OCI-M1 (cell line): Measurements from ENCODE around the gene NKRF.
"Not testable (repeated sequence)": the region's sequence is repeated elsewhere in the genome, so short reads cannot be mapped to it uniquely, and the experiment has no call there.

ENCODE experiments used
- DNase-seq: peaks from one replicate; lab custom pipeline; 2025; lab: John Stamatoyannopoulos, UW

NKRF gene

DNA sequence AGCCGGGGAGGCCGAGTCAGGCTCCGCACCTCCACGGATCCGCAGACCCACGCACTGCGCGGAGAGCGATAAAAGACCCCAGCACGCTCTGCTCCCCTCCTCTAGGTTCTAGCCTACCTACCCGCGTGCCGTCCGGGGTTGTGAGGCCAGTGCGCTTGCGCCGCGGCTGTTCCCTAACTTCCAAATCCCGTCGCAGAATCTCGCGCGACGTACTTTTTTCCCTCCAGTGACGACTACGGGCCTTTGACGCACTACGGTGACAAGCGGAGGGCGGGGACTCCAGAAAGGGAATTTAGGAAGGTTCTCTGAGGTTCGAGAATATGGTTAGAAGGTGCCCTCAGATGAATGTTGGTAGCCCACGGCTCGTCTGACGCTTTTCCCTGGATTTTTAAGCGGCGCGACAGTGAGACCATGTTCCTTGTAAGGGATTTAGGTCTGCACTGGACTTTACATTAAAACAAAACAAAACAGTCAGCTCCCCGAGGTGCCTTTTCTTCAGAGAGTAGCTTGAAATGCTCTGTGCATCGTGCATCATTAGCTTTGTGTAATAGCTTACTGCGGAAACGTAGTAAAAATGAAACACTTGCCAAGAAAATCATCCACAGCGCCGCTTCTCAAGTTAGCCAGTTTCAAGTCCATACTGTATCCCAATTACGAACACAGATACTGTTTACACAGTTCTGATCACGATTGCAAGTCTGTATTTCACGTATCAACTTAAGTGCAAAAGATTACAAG is at the start of gene NKRF:
NKRF (minus strand) TSS at position 145 of the 738 bp plus-strand sequence.
- peak; percentile 96 for DNase-seq

DNA sequence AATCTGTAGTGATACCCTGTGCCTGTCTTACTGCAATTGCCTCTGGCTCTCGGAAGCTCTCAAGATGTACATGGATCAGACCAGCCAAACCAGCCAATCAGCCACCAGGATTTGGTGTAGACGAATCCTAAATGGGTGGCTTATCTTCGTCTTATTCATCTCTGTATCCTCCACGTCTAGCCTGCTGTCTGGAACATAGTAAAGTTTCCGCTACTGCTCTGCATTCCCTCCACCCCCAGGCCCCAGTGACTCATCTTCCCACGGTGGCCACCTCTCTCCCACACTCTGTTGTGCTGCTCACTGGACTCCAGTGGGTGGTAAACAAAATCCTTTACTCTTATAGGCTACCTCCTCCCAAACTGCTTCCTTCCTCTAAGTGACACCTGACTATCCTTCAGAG is 48.9 kb upstream of the NKRF start:
- no peak for DNase-seq

DNA sequence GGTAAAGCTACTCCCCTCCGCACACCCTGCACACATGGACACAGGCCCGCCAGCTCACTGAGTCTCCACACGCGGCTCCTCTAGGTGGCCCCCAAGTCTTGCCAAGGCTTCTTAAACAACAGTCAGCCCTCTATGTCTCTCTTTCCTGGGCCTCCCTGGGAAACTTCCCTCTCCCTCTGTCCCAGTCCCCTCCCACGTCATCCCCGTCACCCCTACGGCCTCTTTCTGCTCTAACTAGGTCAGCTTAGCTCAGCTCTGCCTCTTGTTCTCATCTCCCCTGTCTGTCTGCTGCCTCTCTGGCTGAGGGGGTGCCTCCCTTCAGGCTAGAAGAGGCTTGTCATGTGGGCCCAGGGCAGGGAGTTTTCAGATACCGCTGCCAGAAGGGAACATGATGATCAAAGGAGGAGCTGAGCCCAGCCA is 47.9 kb upstream of the NKRF start:
- no peak for DNase-seq

DNA sequence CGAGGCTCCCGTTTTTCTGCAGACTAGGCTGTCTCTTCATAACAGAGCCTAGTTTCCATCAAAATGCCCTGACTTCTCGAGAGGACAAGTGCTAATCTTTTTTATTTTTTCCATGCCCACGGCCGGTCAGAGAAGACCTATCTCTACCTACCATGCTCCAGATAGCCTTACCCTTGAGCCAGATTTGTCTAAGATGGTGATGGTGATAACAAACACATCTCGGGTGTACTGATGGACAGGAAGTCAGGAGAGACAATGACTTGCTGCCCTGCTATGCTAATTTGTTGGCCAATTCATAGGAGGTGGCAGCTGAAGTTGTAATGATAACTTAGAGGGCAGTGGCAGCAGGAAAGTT is 42.2 kb upstream of the NKRF start:
- DNase-seq = no peak

DNA sequence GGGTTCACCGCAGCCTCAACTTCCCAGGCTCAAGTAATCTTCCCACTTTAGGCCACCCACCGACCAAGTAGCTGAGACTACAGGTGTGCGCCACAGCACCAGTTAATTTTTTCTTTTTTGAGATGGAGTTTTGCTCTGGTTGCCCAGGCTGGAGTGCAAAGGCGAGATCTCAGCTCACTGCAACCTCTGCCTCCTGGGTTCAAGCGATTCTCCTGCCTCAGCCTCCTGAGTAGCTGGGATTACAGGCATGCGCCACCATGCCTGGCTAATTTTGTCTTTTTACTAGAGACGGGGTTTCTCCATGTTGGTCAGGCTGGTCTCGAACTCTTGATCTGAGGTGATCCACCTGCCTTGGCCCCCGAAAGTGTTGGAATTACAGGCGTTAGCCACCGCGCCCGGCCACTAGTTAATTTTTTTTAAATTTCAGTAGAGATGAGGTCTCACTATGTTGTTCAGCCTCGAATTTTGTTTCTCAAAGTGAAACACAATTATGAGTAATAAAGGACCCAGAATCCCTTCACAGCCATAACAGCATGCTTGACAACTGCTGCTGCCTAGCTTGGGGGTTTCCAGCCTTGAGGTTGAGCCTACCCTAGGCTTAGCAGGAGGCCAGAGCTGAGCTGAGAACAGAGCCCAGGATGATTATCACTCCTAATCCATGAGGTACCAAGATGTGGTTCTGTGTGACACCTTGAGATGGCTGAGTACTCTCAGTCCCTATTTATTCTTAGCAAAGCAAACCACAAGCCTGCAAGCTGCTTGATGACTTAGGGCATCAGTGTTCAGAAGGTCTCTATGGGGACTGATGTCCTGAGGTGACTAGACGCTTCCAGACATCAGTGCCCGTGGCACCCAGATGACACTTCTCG is 41.6 kb upstream of the NKRF start:
- no peak for DNase-seq

DNA sequence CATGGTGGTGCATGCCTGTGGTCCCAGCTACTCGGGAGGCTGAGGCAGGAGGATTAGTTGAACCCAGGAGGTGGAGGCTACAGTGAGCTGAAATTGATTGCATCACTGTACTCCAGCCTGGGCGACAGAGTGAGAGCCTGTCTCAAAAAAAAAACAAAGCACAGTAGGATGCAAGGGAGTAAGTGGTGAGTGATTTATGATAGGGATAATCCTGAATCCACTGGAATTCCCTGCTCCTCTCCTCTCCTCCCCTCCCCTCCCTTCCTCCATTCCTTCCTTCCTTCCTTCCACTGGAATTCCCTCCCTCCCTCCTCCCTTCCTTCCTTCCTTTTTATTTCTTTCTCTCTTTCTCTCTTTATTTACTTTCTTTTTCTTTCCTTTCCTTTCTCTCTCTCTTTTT is 40.9 kb upstream of the NKRF start:
- DNase-seq = no peak

DNA sequence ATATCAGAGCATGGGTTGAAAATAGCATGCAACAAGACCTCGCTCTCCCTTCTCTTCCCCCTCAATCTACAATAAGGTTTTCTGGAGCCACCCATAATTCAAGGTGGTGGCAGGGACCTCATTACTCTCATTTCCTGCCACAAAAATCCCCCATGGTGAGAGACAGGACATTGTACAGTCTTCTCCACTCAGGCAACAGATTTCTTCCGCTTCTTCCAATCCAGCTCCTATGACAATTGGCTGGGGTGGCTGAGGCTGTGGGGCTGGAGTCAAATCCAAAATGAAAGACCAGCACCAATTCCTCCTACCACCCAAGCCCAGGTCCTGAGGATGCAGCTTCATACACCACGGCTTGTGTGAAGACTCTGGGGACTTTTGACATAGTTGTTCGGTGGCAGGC is 40.3 kb upstream of the NKRF start:
- no peak for DNase-seq

DNA sequence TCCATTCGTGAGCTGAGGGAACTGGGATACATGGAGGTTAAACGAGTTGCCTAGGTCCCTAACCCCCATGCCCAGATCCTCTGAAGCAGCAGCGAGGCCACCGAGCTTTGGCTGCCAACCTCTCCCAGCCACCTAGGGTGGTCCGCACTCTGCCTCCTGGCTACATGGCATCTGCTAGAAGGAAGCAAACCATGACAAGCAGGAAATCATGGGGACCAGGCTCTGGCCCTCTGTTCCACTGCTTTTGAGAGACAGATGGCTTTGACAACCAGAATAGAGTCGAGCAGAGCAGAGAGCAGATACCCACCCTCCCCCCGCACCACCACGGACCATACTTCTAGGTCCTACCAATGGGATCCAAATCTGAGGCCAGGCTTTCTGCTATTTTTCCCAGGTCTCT is 37.5 kb upstream of the NKRF start:
- no peak for DNase-seq

DNA sequence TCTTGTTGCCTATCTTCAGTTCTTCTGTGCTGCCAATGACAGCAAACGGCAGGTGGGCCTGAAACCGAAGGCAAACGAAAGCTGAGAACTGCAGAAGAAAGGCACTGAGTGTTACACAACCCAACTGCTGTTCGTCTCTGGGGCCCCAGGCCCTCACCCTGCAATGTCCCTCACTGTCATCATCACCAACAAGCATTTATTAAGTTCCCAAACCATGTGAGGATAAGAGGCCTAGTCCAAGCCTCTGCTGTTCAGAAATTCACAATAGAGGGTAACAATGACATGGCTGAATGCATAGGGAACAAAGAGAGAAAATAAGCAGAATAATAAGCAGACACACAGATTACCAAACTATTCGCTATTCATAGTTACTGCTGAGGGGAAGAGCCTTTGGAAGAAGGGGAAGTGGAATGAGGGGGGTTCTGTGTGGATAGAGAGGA is 34.5 kb upstream of the NKRF start:
- no peak for DNase-seq

DNA sequence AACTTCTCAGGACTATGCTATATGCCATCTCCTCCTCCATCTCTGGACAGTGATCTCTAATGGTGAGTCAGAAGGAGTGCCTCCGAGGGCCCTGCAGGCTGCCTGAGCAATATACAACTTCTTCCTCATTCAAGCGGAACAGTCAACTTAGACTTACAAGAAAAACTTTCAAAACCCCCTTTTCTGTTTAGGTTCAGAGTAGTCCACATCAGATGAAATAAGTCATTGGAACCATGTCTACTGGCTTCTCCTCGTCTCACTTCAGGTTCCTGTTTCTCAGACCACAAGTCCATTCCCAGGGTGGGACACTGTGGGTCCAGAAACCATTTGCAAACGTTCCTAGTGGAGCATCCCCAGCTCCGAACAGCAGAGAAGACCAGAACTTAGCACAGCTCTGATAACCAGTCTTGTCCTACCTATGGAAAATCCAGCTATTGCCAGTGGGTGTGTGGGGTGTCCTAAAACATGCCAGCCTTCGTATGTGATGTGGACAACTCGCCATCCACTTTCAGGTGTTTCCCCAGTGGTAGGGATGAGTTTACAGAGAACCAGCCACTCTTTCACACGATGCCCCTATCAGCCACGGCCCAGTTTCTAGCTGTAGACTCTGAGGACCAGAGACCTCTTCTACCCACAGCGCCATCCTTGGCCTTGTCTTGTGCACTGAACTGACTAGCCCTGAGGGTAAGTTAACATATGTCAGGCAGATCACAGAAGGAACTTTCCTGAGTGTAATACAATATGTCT is 32.7 kb upstream of the NKRF start:
- DNase-seq = no peak

DNA sequence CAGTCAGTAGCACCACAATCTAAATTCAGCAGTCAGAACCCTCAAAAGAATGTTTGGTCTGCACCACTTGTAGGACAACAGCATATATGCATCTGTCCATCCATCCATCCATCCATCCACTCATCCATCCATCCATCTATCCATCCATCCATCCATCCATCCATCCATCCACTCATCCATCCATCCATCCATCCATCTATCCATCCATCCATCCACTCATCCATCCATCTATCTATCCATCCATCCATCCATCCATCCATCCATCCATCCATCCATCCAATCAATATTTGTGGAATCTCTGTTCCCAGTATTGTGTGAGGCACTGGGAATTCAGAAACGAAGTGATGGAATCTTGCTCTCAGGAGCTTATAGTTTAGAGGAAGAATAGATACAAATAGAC is 31.2 kb upstream of the NKRF start:
- not testable (repeated sequence) for DNase-seq

DNA sequence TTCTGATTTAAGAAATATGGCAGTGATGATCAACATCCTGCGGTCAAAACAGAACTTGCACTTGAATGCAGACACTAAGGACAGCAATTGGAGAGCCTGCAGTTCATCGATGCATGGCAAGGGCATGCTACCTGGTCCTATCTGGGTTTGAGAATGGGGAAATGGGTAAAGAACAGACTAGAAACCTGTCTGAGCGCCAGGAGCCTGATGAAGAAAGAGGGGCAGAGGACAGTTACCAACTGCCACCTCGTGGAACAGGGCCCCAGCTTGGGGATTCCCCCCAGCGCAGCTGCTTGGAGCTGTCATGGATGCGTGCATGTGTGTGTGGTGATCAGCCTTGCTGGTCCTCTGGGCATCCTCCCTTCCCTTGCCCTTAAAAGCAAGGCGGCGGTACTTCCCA is 30.2 kb upstream of the NKRF start:
- DNase-seq = no peak

DNA sequence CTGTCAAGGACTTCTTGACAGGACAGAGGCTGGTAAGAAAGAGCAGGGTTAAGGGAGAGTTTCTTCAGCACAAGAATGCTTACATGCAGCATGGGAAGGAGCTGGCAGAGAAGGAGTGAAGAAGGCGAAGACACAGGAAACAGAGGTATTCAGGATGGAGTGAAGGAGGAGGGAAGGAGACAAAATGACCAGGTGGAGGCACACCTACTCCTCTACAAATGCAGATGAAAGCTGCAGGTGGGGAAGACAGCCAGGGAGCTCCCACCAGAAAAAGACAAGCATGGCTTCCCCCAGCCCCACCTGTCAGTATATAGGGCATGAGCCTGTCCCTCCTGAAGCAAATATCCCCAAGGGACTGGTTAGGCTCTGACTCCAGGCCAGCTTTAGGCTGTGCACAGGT is 29.6 kb upstream of the NKRF start:
- no peak for DNase-seq

DNA sequence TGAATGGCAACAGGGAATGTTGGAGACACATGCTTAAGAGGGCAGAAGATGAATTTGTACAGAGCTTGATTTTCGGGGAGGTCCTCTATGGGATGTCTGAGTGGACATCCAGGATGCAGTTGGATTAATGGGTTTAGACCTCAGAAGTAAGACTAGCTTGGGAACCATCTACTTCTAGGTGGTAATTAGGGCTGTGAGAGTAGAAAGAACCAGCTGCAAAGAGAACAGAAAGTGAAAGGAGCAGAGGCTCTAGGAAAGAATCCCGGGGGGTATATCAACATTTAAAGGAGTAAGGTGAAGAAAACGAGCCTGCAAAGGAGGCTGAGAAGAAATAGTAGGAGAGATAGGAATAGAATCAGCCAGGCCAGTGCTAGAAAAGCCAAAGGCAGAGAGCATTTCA is 29.0 kb upstream of the NKRF start:
- DNase-seq = no peak

DNA sequence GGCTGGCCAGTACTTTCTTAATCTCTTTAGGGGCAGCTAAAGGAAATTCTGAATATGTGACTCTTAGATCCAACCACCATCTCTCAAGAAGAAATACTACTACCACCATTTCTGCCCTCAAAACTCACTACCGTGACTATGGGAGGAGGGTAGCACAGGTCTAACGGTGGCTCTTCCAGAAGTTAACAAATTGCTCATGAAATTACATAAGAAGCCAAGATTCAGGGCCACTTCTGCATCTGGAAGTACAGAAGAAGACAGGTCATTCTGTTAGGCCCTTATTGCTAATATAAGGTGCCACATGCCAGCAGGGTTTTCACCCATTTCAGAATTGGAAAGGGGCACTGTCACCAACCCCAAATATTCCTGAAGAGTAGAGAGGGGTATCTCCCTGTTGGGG is 19.6 kb upstream of the NKRF start:
- DNase-seq = no peak

DNA sequence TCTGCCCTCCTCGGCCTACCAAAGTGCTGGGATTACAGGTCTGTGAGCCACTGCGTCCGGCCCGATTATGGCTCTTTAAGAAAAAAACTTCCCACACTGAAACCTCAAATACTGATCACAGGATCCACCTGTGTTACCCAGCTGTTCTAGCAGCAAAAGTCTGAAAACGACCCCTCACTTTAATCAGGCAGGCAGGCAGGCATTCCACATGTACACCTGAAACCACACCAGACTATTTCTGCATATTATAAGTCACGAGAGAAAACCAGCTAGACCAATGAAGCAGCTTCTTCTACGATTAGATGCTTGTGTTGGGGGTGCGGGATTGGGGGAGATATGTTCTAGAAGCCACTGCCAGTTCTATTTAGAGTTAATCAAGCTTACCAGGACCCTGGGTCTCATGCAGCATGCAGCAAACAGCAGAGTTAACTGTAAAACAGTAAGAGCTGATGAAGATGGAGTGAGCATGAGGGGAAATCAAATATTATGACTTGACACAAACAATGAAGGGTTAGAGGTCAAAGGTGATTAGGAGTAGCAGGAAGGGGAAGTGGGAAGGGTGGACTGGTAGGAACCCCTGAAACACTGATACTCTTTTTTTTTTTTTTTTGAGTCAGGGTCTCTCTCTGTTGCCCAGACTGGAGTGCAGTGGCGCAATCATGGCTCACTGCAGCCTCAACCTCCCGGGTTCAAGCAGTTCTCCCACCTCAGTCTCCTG is 18.9 kb upstream of the NKRF start:
- DNase-seq = no peak

DNA sequence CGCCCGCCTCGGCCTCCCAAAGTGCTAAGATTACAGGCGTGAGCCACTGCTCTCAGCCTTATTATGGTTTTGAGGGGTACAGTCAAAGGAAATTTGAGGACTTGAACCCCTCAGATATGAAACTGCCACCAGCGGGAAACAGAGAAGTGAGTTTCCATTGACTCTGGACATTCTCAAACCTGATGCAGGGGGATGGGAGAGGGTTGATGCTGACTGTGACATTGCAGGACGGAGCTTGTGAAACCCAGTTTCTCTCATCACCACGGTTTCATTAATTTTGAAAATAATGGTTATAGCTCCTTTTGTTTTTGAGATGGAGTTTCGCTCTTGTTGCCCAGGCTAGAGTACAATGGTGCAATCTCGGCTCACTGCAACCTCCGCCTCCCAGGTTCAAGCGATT is 18.2 kb upstream of the NKRF start:
- DNase-seq = no peak

DNA sequence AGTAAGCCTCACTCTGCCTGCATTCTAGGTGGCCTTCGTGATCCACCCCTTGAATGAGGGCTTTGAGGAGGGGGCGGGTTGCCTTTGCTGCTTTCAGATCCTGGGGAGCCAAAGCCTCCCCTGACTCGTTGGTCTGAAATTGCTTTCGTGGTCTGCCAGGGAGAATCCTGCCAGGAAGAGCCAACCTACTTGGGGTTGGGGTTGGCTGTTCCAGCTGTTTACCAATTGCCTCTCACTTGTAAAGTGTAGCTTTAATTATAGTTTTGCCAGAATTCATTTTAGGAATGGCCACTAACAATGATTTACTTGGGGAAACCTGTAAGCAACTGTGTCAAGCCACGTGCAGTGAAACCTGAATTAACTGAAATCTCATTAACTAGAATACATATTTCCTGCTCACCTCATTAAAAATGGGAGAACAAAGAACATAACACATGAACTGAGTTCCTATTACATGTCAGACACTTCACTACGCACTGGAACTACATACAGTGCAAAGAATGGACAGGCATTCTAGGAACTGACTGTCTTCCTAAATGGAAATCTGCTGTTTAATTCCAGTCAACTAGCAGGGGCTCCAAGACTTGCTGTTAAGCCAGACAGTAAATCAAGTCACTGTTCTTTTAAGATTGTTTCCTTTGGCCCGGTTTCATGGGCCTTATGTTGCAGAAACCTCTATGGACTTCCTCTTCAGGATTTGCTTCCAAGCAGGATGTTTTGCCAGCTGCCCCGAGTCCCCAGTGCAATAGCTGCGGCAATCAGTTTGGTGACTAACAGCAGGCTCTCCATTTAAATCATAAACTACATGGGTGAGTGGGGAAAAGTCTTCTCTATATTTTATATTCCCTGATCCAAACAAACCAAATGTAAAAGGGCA is 16.4 kb upstream of the NKRF start:
- DNase-seq = no peak

DNA sequence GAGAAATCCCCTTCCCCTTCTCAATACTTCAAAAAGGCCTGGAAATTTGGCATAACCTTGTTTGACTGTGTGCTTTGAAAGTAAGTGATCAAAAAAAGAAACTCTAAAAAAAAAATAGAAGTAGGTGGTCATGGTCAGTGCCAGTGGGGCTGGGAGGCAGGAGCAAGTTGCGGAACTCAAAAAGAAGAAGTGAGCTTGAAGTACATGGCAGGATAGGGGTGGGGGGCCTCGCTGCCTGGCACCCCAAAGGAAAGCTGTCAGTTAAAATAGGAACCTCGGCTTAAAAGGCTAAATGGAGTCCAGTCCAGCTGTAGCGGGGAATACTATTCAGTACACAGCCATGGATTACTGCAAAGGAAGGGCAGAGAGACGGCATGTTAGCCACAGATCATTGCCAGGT is 12.2 kb upstream of the NKRF start:
- no peak for DNase-seq

DNA sequence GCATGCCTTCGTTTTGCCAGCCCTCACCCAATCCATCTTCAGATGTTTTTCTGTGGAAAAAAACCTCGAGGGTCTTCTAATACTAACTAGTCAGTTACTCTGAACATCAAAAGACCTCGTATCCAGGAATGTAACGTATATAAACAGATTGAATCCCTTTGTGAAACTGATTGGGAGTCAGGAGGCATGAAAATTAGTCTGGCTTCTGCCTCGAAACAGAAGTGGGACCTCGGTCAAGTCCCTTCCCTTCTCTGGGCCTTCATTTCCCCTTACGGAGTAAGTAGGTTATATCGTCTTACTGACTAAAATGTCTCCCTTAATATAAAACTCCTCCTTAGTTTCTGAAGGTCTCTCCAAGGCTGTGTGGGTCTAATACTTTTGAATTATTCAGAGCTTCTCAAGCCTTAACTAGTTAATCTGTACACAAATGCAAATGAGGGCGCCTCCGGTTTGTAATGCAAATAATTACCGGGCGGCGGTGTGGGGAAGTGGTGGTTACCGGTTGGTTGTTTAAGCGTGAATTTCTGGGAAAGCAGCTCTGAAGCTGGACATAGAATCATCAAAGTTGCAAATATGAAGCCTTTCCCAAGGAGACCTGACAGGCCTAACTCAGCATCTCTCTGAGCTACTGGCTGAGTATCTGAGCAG is 11.4 kb upstream of the NKRF start:
- no peak for DNase-seq

DNA sequence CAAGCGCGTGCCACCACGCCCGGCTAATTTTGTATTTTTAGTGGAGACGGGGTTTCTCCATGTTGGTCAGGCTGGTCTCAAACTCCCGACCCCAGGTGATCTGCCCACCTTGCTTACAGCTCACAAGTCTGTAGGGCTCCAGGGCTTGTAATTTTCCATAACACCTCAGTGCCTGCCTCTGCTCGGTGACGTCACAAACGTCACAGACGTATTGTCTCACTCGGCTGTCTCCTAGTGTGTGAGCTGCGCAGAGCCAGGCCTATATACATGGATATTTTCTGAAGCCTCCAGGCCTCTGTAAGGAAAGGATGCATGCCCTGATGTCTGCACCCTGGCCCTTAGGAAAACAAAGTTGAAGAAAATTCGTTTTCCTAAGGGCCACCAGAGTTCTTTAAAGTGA is 8.6 kb upstream of the NKRF start:
- no peak for DNase-seq
